ENCODE results near the gene GNA15. TPM values are rescaled to one million over a fixed set of nuclear protein-coding genes. Genes with fewer than 3 reads are reported as not detected.
A peak's percentile ranks its signal among the peaks of the same experiment; 100 is the strongest.

The GNA15 gene
- total RNA-seq, 1 experiment from 2014 or later: not detected

GRCh38 chr19:3096902-3097326 lies 38.9 kb upstream of the GNA15 start:
- intact Hi-C loops (cut with micrococcal nuclease; ENCODE audit: unreplicated experiment): no loop called here
- H3K27me3 ChIP-seq (replicated peaks; ENCODE audit: control insufficient read depth, insufficient read depth, low read length): no peaks in the 10 kb centered on the region
- TF ChIP-seq CTCF (IDR thresholded peaks at IDR 0.05; ENCODE audit: insufficient read depth in 1 of 2, low read depth in 1 of 2, low read length in 1 of 2, severe bottlenecking in 1 of 2, unreplicated experiment in 1 of 2): no peak
- peak overlapping the region; percentile 99 for H3K4me3 ChIP-seq (ENCODE audit: low read depth, low read length)
- H3K4me3 Mint-ChIP-seq (ENCODE audit: unreplicated experiment): peak overlapping the region; percentile 87
- H3K27ac Mint-ChIP-seq (ENCODE audit: unreplicated experiment): no peak overlapping the region
- no peaks in the 10 kb centered on the region for H3K4me1 Mint-ChIP-seq (ENCODE audit: low read depth, unreplicated experiment)
- ChIA-PET POLR2A (no interaction called here), CTCF (interaction anchor here (0.6 kb wide), 2 partner anchors 35 to 321 kb away, joined by 3 to 7 read pairs; no protein-coding TSS in a partner anchor)
- H3K36me3 Mint-ChIP-seq (ENCODE audit: insufficient read depth, unreplicated experiment): no peaks in the 10 kb centered on the region
- peak; percentile 61 to 67 for DNase-seq
- H3K9me3 Mint-ChIP-seq (ENCODE audit: unreplicated experiment): no peaks in the 10 kb centered on the region
- no peaks in the 10 kb centered on the region for H3K9me3 ChIP-seq
- no peaks in the 10 kb centered on the region for H3K27me3 Mint-ChIP-seq (ENCODE audit: insufficient read depth, unreplicated experiment)
- no peaks in the 10 kb centered on the region for H3K36me3 ChIP-seq (ENCODE audit: control insufficient read depth, insufficient read depth, low read length)
- no TSS peak for BruUV-seq (replicated peaks)
- H3K4me1 ChIP-seq: peaks cover 31% of the 10 kb centered on the region

DNA sequence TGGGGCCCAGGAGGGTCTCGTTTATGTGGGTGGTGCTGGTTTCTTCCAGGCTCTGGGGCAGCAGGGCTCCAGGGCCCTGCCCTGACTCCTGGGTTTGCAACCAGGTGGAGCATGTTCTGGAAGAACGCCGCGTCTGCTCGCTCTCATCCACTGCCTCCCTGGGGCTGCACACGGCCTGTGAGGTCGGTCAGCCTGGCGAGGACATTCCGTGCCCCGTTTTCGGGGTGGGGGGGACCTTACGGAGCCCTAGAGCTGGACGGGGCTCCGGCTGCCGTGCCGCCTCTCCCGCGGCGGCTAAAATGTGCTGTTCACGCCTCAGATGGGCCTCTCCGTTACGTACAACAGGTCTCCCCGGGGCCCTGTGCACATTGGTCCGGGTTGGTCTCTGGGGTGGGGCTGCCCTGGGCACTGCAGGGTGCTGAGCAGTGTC lies 38.4 kb upstream of the GNA15 start:
- BruUV-seq (replicated peaks): no TSS peak
- POLR2A ChIA-PET: no interaction called here
- H3K27me3 Mint-ChIP-seq (ENCODE audit: insufficient read depth, unreplicated experiment): no peaks in the 10 kb centered on the region
- CTCF ChIA-PET: no interaction called here
- no peak for DNase-seq
- H3K4me1 Mint-ChIP-seq (ENCODE audit: low read depth, unreplicated experiment): no peaks in the 10 kb centered on the region
- Histone ChIP-seq H3K9me3 (no peaks in the 10 kb centered on the region), H3K36me3 (ENCODE audit: control insufficient read depth, insufficient read depth, low read length) (no peaks in the 10 kb centered on the region), H3K4me1 (peaks cover 31% of the 10 kb centered on the region), H3K27me3 (replicated peaks; ENCODE audit: control insufficient read depth, insufficient read depth, low read length) (no peaks in the 10 kb centered on the region), H3K4me3 (ENCODE audit: low read depth, low read length) (peak overlapping the region; percentile 99)
- H3K27ac Mint-ChIP-seq (ENCODE audit: unreplicated experiment): no peak overlapping the region
- peak overlapping the region; percentile 9 for H3K4me3 Mint-ChIP-seq (ENCODE audit: unreplicated experiment)
- no peaks in the 10 kb centered on the region for H3K36me3 Mint-ChIP-seq (ENCODE audit: insufficient read depth, unreplicated experiment)
- intact Hi-C loops (cut with micrococcal nuclease; ENCODE audit: unreplicated experiment): no loop called here
- H3K9me3 Mint-ChIP-seq (ENCODE audit: unreplicated experiment): no peaks in the 10 kb centered on the region
- no peak for TF ChIP-seq CTCF (IDR thresholded peaks at IDR 0.05; ENCODE audit: insufficient read depth in 1 of 2, low read depth in 1 of 2, low read length in 1 of 2, severe bottlenecking in 1 of 2, unreplicated experiment in 1 of 2)

DNA sequence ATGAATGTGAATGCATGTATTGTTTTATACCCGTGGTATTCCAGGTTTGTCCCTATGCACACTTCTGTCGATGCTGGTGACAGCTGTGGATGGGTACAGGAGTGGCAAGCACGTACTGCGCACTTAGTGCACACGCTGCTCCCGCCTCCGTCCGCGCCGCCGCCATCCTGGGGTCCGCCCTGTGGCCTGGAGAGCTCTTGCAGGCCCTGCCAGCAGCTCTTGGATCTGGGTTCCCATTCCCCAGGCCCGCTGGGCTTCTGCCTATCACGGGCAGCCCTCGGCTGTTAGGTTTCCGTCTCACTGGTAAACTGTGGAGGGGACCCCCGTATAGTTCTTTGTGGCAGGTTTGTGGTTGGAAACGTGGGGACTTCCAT lies 37.7 kb upstream of the GNA15 start:
- Mint-ChIP-seq H3K9me3 (ENCODE audit: unreplicated experiment) (no peaks in the 10 kb centered on the region), H3K27ac (ENCODE audit: unreplicated experiment) (no peak overlapping the region), H3K36me3 (ENCODE audit: insufficient read depth, unreplicated experiment) (no peaks in the 10 kb centered on the region), H3K4me1 (ENCODE audit: low read depth, unreplicated experiment) (no peaks in the 10 kb centered on the region), H3K27me3 (ENCODE audit: insufficient read depth, unreplicated experiment) (no peaks in the 10 kb centered on the region), H3K4me3 (ENCODE audit: unreplicated experiment) (no peak overlapping the region)
- ChIA-PET CTCF (no interaction called here), POLR2A (no interaction called here)
- BruUV-seq (replicated peaks): no TSS peak
- TF ChIP-seq CTCF (IDR thresholded peaks at IDR 0.05; ENCODE audit: insufficient read depth in 1 of 2, low read depth in 1 of 2, low read length in 1 of 2, severe bottlenecking in 1 of 2, unreplicated experiment in 1 of 2): no peak
- DNase-seq: no peak
- Histone ChIP-seq H3K4me1 (peaks cover 31% of the 10 kb centered on the region), H3K9me3 (no peaks in the 10 kb centered on the region), H3K4me3 (ENCODE audit: low read depth, low read length) (no peak overlapping the region), H3K27me3 (replicated peaks; ENCODE audit: control insufficient read depth, insufficient read depth, low read length) (no peaks in the 10 kb centered on the region), H3K36me3 (ENCODE audit: control insufficient read depth, insufficient read depth, low read length) (no peaks in the 10 kb centered on the region)
- intact Hi-C loops (cut with micrococcal nuclease; ENCODE audit: unreplicated experiment): no loop called here

All from Caco-2 (cell line).